Measurements from ENCODE around the gene ATF7IP2. TPM values are rescaled to one million over a fixed set of nuclear protein-coding genes. Genes with fewer than 3 reads are reported as not detected.

ATF7IP2 gene
- polyA plus RNA-seq, 1 donor (not counting 4 experiments of a cell fraction or from before 2014, with no cell fraction given): 9.8 TPM

- DNase-seq (ENCODE audit: low read depth, low spot score) (no peak), FAIRE-seq (no peak)
- no peaks in the 10 kb centered on the region for H3K27me3 ChIP-seq (ENCODE audit: control insufficient read depth, extremely low read depth, insufficient read depth, low read length)
- TF ChIP-seq CTCF (optimal IDR thresholded peaks at IDR 0.05 in 1 of 3, IDR thresholded peaks at IDR 0.05 in 1 of 3, conservative IDR thresholded peaks at IDR 0.05 in 1 of 3; ENCODE audit: extremely low read depth in 1 of 3, insufficient read depth in 2 of 3, low read length in 3 of 3) (no peak), EZH2 (IDR thresholded peaks at IDR 0.05; ENCODE audit: low read length) (no peak)
- H3K9me1 ChIP-seq (ENCODE audit: control insufficient read depth, extremely low read depth, insufficient read depth, low read length): no peaks in the 10 kb centered on the region
- H3K9me3 ChIP-seq (ENCODE audit: control insufficient read depth, low read depth, low read length): no peaks in the 10 kb centered on the region
- H3K36me3 ChIP-seq (ENCODE audit: control insufficient read depth in 2 of 2, extremely low read depth in 1 of 2, insufficient read depth in 2 of 2, low read length in 2 of 2): no peaks in the 10 kb centered on the region
- no peaks in the 10 kb centered on the region for H4K20me1 ChIP-seq (ENCODE audit: control insufficient read depth, extremely low read depth, insufficient read depth, low read length)
- no peak overlapping the region for H2AFZ ChIP-seq (ENCODE audit: control insufficient read depth, low read length)
- H3K4me1 ChIP-seq (ENCODE audit: control insufficient read depth, extremely low read depth, insufficient read depth, low read length): no peaks in the 10 kb centered on the region
- H3K4me3 ChIP-seq (ENCODE audit: control insufficient read depth in 2 of 3, extremely low read depth in 1 of 3, insufficient read depth in 2 of 3, low read depth in 1 of 3, low read length in 3 of 3): no peak overlapping the region
- dilution Hi-C loops (cut with MboI; ENCODE audit: extremely low pct_ligation_motif_present, low sequenced_read_pairs): no loop called here
- no peak overlapping the region for H3K4me2 ChIP-seq (ENCODE audit: control insufficient read depth, extremely low read depth, insufficient read depth, low read depth, low read length)
- no peaks in the 10 kb centered on the region for H3K79me2 ChIP-seq (ENCODE audit: control insufficient read depth, insufficient read depth, low read length)
- no peak overlapping the region for H3K9ac ChIP-seq (ENCODE audit: control insufficient read depth, extremely low read depth, insufficient read depth, low read length)
- H3K27ac ChIP-seq (ENCODE audit: control insufficient read depth, insufficient read depth, low read length): no peak overlapping the region
Observed at GRCh38 chr16:10495031-10495345, 109.1 kb downstream of the ATF7IP2 start.

- H3K9me1 ChIP-seq (ENCODE audit: control insufficient read depth, extremely low read depth, insufficient read depth, low read length): no peaks in the 10 kb centered on the region
- TF ChIP-seq EZH2 (IDR thresholded peaks at IDR 0.05; ENCODE audit: low read length) (no peak), CTCF (optimal IDR thresholded peaks at IDR 0.05 in 1 of 3, IDR thresholded peaks at IDR 0.05 in 1 of 3, conservative IDR thresholded peaks at IDR 0.05 in 1 of 3; ENCODE audit: extremely low read depth in 1 of 3, insufficient read depth in 2 of 3, low read length in 3 of 3) (no peak)
- H3K9ac ChIP-seq (ENCODE audit: control insufficient read depth, extremely low read depth, insufficient read depth, low read length): no peak overlapping the region
- no peak overlapping the region for H3K4me3 ChIP-seq (ENCODE audit: control insufficient read depth in 2 of 3, extremely low read depth in 1 of 3, insufficient read depth in 2 of 3, low read depth in 1 of 3, low read length in 3 of 3)
- no peak overlapping the region for H3K27ac ChIP-seq (ENCODE audit: control insufficient read depth, insufficient read depth, low read length)
- dilution Hi-C loops (cut with MboI; ENCODE audit: extremely low pct_ligation_motif_present, low sequenced_read_pairs): no loop called here
- no peak overlapping the region for H2AFZ ChIP-seq (ENCODE audit: control insufficient read depth, low read length)
- no peak overlapping the region for H3K4me2 ChIP-seq (ENCODE audit: control insufficient read depth, extremely low read depth, insufficient read depth, low read depth, low read length)
- DNase-seq (ENCODE audit: low read depth, low spot score): no peak
- no peaks in the 10 kb centered on the region for H3K9me3 ChIP-seq (ENCODE audit: control insufficient read depth, low read depth, low read length)
- no peaks in the 10 kb centered on the region for H3K36me3 ChIP-seq (ENCODE audit: control insufficient read depth in 2 of 2, extremely low read depth in 1 of 2, insufficient read depth in 2 of 2, low read length in 2 of 2)
- no peaks in the 10 kb centered on the region for H3K4me1 ChIP-seq (ENCODE audit: control insufficient read depth, extremely low read depth, insufficient read depth, low read length)
- no peak for FAIRE-seq
- H3K27me3 ChIP-seq (ENCODE audit: control insufficient read depth, extremely low read depth, insufficient read depth, low read length): no peaks in the 10 kb centered on the region
- no peaks in the 10 kb centered on the region for H4K20me1 ChIP-seq (ENCODE audit: control insufficient read depth, extremely low read depth, insufficient read depth, low read length)
- no peaks in the 10 kb centered on the region for H3K79me2 ChIP-seq (ENCODE audit: control insufficient read depth, insufficient read depth, low read length)
Observed at GRCh38 chr16:10497132-10498101, 111.6 kb downstream of the ATF7IP2 start.

Measured in keratinocyte (primary cell).